ENCODE measurements around the gene DBI. TPM values are rescaled to one million over a fixed set of nuclear protein-coding genes. Genes with fewer than 3 reads are reported as not detected.

DBI gene
- total RNA-seq, 1 donor from 2014 or later, result 156 TPM

DNA sequence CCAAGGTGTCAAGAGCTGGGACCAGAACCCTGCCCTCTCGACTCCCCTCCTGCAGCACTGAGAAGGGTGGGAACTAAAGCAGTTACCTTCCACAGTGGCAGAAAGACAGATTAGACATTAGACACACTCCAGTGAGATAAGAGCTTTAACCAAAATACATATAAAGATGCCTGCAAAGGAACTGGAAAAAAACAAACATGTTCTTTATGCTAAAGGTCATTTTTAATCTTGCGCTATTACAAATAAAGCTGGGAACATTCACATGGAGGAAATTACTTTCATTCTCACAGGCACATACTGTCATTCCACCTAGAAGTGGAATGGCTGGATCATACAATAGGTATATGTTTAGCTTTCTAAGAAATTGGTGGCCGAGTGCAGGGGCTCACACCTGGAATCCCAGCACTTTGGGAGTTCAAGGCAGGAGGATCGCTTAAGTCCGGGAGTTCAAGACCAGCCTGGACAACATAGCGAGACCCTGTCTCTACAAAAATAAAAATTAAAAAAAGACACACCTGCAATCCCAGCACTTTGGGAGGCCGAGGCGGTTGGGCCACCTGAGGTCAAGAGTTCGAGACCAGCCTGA lies 42.0 kb upstream of the DBI start:
- Mint-ChIP-seq H3K27me3 (no peaks in the 10 kb centered on the region), H3K9me3 (ENCODE audit: low read depth) (no peaks in the 10 kb centered on the region), H3K4me1 (ENCODE audit: low read depth) (peaks cover 6% of the 10 kb centered on the region)

GRCh38 chr2:119326938-119327337 lies 39.8 kb upstream of the DBI start:
- H3K4me1 Mint-ChIP-seq (ENCODE audit: low read depth), result peaks cover 6% of the 10 kb centered on the region
- H3K27ac Mint-ChIP-seq, result no peak overlapping the region
- no peaks in the 10 kb centered on the region for H3K9me3 Mint-ChIP-seq (ENCODE audit: low read depth)
- no peaks in the 10 kb centered on the region for H3K36me3 Mint-ChIP-seq (ENCODE audit: insufficient read depth)
- H3K27me3 Mint-ChIP-seq, result no peaks in the 10 kb centered on the region
- TF ChIP-seq CTCF (IDR thresholded peaks at IDR 0.05; ENCODE audit: unreplicated experiment), result no peak
- H3K4me3 Mint-ChIP-seq (ENCODE audit: low read depth), result no peak overlapping the region
- DNase-seq (ENCODE audit: low spot score, unreplicated experiment), result no peak

More for the DNA sequence above, 42.0 kb upstream of the DBI start:
- TF ChIP-seq CTCF (IDR thresholded peaks at IDR 0.05; ENCODE audit: unreplicated experiment), result no peak
- no peak for DNase-seq (ENCODE audit: low spot score, unreplicated experiment)
- Mint-ChIP-seq H3K4me3 (ENCODE audit: low read depth) (no peak overlapping the region), H3K27ac (no peak overlapping the region), H3K36me3 (ENCODE audit: insufficient read depth) (no peaks in the 10 kb centered on the region)

DNA sequence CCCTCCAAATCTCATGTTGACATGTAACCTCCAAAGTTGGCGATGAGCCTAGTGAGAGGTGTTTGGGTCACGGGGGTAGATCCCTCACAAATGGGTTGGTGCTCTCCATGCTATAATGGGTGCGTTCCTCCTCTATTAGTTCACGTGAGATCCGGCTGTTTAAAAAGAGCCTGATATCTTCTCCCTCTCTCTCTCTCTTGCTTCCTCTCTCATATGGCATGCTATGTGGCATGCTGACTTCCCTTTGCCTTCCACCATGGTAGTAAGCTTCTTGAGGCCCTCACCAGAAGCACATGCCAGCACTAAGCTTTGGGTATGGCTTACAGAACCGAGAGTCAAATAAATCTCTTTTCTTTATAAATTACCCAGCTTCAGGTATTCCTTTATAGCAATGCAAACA lies 39.3 kb upstream of the DBI start:
- Mint-ChIP-seq H3K27me3 (no peaks in the 10 kb centered on the region), H3K4me3 (ENCODE audit: low read depth) (no peak overlapping the region), H3K36me3 (ENCODE audit: insufficient read depth) (no peaks in the 10 kb centered on the region), H3K4me1 (ENCODE audit: low read depth) (peaks cover 6% of the 10 kb centered on the region), H3K9me3 (ENCODE audit: low read depth) (no peaks in the 10 kb centered on the region), H3K27ac (no peak overlapping the region)
- TF ChIP-seq CTCF (IDR thresholded peaks at IDR 0.05; ENCODE audit: unreplicated experiment), result no peak
- no peak for DNase-seq (ENCODE audit: low spot score, unreplicated experiment)

DNA sequence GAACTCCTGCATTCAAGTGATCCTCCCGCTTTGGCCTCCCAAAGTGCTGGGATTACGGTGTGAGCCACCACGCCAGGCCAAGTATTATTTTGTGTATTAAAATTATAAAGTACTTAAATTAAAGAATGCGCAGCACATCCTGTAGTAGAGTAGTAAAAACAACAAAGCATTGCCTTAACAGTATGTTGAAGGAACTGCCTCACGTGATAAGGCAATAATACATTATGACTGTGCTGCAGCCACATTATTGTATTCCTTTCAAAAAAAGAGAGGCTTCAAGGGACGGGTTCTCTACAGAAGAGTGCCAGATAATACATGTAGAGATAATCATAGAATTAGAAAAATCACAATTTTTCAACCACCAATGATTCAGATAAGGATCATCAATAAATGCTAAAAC lies 33.8 kb upstream of the DBI start:
- Mint-ChIP-seq H3K27ac (no peak overlapping the region), H3K4me3 (ENCODE audit: low read depth) (no peak overlapping the region), H3K27me3 (no peaks in the 10 kb centered on the region), H3K36me3 (ENCODE audit: insufficient read depth) (no peaks in the 10 kb centered on the region), H3K9me3 (ENCODE audit: low read depth) (no peaks in the 10 kb centered on the region), H3K4me1 (ENCODE audit: low read depth) (no peaks in the 10 kb centered on the region)
- DNase-seq (ENCODE audit: low spot score, unreplicated experiment), result no peak
- TF ChIP-seq CTCF (IDR thresholded peaks at IDR 0.05; ENCODE audit: unreplicated experiment), result no peak

DNA sequence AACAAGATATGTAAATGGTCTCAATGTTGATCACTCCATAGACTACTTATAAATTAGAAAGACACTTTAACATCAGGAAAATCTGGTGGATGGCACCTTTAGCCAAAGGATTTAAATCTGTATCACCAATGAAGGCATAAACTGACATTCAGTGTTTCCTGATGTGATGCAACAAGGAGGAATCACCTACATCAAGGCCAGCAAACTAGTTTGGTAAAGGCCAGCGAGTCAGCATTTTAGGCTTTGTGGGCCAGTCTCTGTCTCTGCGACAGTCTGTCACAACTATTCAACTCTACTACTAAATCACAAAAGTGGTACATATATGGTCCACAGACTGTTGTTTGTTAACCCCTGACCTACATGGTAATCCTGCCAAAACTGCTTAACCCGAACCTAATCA lies 33.4 kb upstream of the DBI start:
- no peaks in the 10 kb centered on the region for H3K36me3 Mint-ChIP-seq (ENCODE audit: insufficient read depth)
- DNase-seq (ENCODE audit: low spot score, unreplicated experiment), result no peak
- no peaks in the 10 kb centered on the region for H3K9me3 Mint-ChIP-seq (ENCODE audit: low read depth)
- no peak overlapping the region for H3K4me3 Mint-ChIP-seq (ENCODE audit: low read depth)
- no peak overlapping the region for H3K27ac Mint-ChIP-seq
- no peak for TF ChIP-seq CTCF (IDR thresholded peaks at IDR 0.05; ENCODE audit: unreplicated experiment)
- no peaks in the 10 kb centered on the region for H3K27me3 Mint-ChIP-seq
- no peaks in the 10 kb centered on the region for H3K4me1 Mint-ChIP-seq (ENCODE audit: low read depth)
